AG10803 (cell line): Measurements from ENCODE around the gene SETD6.

Experiments used
- DNase-seq: peaks from one replicate; pipeline ENCODE4 v3.0.0; 2010; ENCODE audit warnings: low read depth
- H3K4me3 ChIP-seq: 2 replicates; pipeline ENCODE4 v1.5.1; 2011; ENCODE audit warnings: mild to moderate bottlenecking, low read length, control low read depth
- TF ChIP-seq, protein P1 (sequence below): conservative IDR thresholded peaks from 2 replicates; pipeline ENCODE4 v1.5.1; 2011; ENCODE audit warnings: mild to moderate bottlenecking, low read length, control low read depth, inconsistent platforms

Gene SETD6

DNA sequence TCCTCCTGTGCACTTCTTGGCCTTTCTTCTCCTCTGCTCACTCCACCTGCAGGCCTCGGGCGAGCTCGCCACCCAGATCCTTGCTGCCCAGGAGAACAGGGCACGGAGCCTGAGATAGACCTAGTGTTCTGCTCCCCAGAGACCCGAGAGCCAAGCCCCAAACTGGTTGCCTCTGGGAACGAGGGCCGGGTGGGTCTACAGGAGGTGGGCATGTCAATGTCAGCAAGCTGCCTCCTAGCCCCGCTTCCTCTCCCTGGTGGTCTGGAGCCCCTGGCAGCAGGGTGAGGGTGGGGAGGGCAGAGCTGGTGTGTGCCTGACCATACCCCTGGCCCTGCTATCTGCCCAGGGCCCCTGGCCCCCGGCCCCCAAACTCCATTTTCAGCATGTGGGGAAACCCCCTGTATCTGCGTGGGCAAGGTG lies 16.2 kb upstream of the SETD6 start:
- no peak for DNase-seq
- no peak overlapping the region for H3K4me3 ChIP-seq
- TF ChIP-seq, protein P1, sequence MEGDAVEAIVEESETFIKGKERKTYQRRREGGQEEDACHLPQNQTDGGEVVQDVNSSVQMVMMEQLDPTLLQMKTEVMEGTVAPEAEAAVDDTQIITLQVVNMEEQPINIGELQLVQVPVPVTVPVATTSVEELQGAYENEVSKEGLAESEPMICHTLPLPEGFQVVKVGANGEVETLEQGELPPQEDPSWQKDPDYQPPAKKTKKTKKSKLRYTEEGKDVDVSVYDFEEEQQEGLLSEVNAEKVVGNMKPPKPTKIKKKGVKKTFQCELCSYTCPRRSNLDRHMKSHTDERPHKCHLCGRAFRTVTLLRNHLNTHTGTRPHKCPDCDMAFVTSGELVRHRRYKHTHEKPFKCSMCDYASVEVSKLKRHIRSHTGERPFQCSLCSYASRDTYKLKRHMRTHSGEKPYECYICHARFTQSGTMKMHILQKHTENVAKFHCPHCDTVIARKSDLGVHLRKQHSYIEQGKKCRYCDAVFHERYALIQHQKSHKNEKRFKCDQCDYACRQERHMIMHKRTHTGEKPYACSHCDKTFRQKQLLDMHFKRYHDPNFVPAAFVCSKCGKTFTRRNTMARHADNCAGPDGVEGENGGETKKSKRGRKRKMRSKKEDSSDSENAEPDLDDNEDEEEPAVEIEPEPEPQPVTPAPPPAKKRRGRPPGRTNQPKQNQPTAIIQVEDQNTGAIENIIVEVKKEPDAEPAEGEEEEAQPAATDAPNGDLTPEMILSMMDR: no peak

DNA sequence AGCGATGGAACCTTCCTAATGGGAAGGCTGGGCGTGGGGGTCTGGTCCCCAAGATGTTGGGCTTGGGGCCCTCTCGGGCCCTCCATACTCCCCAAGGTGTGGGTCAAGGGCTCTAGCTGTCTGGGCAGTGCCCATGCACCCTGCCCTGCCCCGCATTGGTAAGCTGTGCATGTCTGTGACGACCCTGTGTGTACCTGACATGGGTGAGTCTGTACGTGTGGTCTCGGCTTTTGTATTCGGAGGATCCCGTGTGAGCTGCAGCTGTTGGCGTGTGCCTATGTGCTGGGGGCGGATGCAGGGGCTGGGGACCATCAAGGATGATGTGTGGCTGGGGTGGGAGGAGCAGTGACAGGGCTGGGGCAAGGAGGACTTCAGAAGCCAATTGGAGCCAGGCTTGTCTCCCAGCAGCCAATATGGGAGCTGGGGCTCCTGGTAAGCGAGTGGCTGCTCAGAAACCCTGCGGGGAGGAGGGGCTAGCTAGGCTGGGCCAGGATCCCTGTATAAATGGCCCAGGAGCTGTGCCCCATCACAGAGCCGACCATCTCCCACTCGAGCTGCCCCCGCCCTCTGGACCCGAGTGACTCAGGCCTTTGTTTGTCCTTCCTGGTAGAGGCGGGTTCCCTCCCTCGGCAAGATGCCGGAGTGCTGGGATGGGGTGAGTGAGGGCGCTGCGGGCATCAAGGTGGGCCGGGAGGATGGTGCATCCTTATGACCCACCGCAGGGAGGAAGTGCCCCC lies 15.5 kb upstream of the SETD6 start, which contains the start of gene NDRG4:
Gene NDRG4, plus strand, starts transcription at position 529 of the 737 bp plus-strand sequence. Its CDS starts 106 bp downstream, at position 635.
- DNase-seq: peak; percentile 75
- TF ChIP-seq, protein P1: no peak
- peak within 1 kb of the TSS; percentile 56 for H3K4me3 ChIP-seq

DNA sequence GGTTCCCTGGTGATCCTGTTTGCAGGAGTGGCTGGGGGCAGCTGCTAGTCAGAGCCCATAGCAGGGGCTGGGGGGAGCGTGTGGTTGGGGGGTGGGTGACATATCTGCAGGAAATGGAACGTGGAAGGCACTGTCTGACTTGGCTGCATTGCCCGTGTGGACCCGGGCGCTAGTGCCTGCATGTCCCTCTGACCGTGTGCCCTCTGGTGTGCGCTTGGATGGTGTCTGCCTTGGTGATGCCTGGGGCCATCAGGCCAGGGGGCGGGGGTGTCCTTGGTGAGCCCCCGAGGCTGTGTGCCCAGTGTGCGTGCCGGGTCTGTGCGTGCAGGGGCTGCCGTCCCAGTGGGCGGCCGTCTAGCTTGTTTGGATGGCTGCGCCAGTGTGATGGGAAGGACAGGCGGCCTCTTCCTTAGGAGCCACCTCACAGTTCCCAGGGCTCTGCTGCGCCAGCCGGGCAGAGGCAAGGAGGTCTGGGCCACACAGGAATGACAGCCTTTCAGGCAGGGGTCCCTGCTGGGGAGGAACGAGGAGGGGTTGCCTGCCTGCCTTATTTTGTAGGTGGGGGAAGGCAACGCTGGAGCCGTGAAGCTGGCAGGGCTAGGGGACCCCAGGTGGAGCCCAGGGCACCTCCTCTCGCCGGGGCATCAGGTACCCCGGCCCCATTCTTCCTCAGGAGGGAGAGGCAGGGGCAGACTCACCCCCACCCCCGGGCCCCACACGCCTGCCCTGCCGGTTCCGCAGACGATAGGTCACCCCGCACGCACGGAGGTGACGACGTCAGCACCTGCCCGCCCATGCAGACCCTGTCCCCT lies 14.7 kb upstream of the SETD6 start:
- DNase-seq: no peak
- TF ChIP-seq, protein P1: no peak
- H3K4me3 ChIP-seq: peak overlapping the region; percentile 56

GRCh38 chr16:58501242-58502131 lies 13.8 kb upstream of the SETD6 start:
- peak overlapping the region; percentile 34 for H3K4me3 ChIP-seq
- no peak for DNase-seq
- TF ChIP-seq, protein P1: no peak

- H3K4me3 ChIP-seq: no peak overlapping the region
- TF ChIP-seq, protein P1: no peak
- no peak for DNase-seq
These were observed 12.9 kb upstream of the SETD6 start for GRCh38 chr16:58502217-58502921.

DNA sequence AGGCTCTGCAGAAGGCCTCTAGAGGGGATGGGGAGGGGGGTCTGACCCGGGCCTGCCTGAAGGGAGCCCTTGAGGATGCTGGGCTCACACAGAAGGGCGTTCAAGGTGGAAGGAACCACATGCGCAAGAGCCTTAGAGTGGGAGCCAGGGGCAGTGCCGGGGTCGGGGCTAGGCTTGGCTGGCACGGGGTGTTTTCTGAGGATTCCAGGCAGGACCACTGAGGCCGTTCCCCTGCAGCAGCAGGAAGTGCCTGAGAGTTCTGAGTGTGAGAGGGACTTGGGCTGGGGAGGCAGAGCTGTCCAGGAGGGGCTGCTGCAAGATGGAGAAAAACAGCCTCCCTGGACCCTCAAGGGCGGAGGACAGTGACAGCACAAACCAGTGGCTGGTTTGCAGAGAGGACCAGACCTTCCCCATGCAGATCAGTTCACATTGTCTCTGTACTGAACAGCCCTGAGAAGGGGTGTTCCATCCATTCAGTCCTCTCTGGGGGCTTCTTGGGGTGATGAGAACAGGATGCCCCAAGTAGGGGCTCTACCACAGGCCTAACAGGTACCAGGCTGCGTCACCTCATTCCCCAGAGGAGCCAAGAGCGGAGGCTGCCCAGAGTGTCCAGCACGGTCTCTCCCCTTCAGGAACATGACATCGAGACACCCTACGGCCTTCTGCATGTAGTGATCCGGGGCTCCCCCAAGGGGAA lies 12.0 kb upstream of the SETD6 start:
- no peak for DNase-seq
- TF ChIP-seq, protein P1: no peak
- no peak overlapping the region for H3K4me3 ChIP-seq
